Naive B cell (primary cell): ENCODE measurements around the gene SULT1A3. TPM values are rescaled to one million over a fixed set of nuclear protein-coding genes. Genes with fewer than 3 reads are reported as not detected.
"Not testable (repeated sequence)": the region's sequence is repeated elsewhere in the genome, so short reads cannot be mapped to it uniquely, and the experiment has no call there.

Experiments used
- ATAC-seq, 2 donors: fragments of 150-1000 bp; cut with Tn5 transposase; 2 replicates each; pipeline ENCODE4 v1.10.0; 2021; ENCODE audit warnings: low read depth in 2 of 2, mild to moderate bottlenecking in 2 of 2, moderate library complexity in 2 of 2
- DNase-seq: peaks from one replicate; pipeline ENCODE4 v3.0.0; 2022
- H3K27ac Mint-ChIP-seq, 6 donors: one replicate each; pipeline ENCODE4 v1.8.0; 2020 to 2022; ENCODE audit warnings: mild to moderate bottlenecking in 6 of 6, mixed read lengths in 6 of 6, moderate library complexity in 5 of 6, inconsistent platforms in 2 of 6
- H3K27me3 Mint-ChIP-seq, 3 donors: one replicate each; pipeline ENCODE4 v1.8.0; 2021 to 2022; ENCODE audit warnings: mixed read lengths in 3 of 3, mild to moderate bottlenecking in 1 of 3
- H3K36me3 Mint-ChIP-seq, 2 donors: one replicate each; pipeline ENCODE4 v1.8.0; 2020 to 2022; ENCODE audit warnings: mixed read lengths in 2 of 2, inconsistent platforms in 1 of 2, mild to moderate bottlenecking in 1 of 2
- H3K4me1 Mint-ChIP-seq, 3 donors: one replicate each; pipeline ENCODE4 v1.8.0; 2020 to 2022; ENCODE audit warnings: mixed read lengths in 3 of 3, inconsistent platforms in 1 of 3, mild to moderate bottlenecking in 1 of 3, moderate library complexity in 1 of 3
- H3K4me3 Mint-ChIP-seq, 8 donors: one replicate each; pipeline ENCODE4 v1.8.0; 2020 to 2022; ENCODE audit warnings: mild to moderate bottlenecking in 8 of 8, mixed read lengths in 8 of 8, moderate library complexity in 8 of 8, inconsistent platforms in 2 of 8
- H3K9me3 Mint-ChIP-seq, 7 donors: one replicate each; pipeline ENCODE4 v1.8.0; 2020 to 2022; ENCODE audit warnings: mixed read lengths in 7 of 7, mild to moderate bottlenecking in 5 of 7, inconsistent platforms in 2 of 7, moderate library complexity in 1 of 7
- polyA plus RNA-seq, 6 donors: library from polyadenylated mRNA; unstranded; fragments of 300-500 nt; fragmentation: Illumina TruSeq; gene quantifications; one replicate each; pipeline ENCODE4 v1.2.3, GENCODE V29; 2021; ENCODE audit warnings: low read depth in 6 of 6

The SULT1A3 gene
- polyA plus RNA-seq, 6 donors from 2014 or later, result 0.69 to 6.5 (median 2.5) TPM; not detected in 2

DNA sequence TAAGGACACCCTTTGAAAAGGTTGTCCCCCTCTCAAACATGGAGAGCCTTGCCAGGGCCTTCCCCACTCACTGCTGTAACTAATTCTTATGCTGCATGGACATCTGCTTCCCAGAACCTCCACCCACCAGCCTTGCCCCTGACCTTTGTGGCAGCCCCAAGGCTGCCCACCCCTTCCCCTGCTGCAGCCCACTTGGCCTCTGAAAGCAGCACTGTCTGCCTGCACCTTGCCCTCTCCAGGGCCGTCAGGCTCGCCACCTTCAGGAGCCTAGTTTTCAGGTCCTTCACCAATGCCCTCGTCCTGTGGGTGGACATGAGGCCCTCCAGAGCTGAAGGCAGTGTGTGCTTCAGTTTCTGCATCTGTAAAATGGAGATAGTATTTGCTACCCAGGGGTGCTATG is 18.3 kb upstream of the SULT1A3 start:
- Mint-ChIP-seq H3K27me3 (no peaks in the 10 kb centered on the region), H3K9me3 (no peaks in the 10 kb centered on the region), H3K27ac (peak overlapping the region in 2 of 6 donors; percentile 26 to 78), H3K4me1 (peaks cover 15 to 26% (median 19%) of the 10 kb centered on the region in 3 donors), H3K4me3 (peak overlapping the region in 2 of 8 donors; percentile 68 to 70), H3K36me3 (peaks cover 0 to 11% of the 10 kb centered on the region in 2 donors)
- no peak for DNase-seq
- ATAC-seq, result no peak

DNA sequence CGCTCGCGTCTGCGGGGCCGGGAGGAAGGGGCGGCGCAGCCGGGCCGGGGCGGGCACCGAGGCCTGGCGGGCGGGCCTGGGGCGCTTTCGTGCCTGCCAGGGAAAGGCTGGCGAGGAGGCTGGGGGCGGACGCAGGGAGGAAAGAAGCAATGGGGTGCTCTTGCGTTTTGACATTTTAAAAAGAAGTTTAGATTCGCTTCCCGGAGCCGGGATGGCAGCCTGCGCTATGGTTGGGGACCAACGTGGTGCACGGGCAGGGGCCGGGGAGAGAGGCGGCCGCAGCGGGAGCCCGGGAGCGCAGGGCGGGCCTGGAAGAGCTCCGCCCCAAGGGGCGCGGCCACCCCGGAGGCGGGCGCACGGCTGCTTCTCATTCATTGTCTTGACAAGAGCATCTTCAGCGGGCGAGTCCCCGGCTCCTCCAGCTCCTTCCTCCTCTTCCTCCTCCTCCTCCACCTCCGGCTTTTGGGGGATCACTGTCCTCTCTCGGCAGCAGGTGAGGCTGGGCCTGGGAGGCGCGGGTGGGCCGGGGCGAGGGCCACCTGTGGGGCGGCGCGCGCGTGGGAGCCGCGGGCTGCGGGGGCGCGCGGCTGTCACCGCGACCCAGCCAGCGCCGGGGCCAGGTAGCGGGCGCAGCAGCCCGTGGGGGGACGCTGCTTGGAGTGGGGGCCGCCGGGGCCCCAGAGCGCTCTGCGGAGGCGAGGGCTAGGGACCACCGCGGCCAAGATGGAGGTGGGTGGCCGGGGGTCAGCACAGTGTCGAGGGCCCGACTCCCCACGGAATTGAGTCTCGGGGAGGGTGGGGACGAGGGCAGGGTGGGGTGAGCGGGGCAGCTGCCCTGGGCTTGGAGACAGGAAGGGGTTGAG is 15.6 kb upstream of the SULT1A3 start, which contains the start of gene CORO1A:
Gene CORO1A (plus strand): TSS at position 370 of the 863 bp plus-strand sequence. CDS start 1,608 bp downstream, outside the sequence.
- peak within 1 kb of the TSS; percentile 88 to 100 (median 99) for H3K4me3 Mint-ChIP-seq

DNA sequence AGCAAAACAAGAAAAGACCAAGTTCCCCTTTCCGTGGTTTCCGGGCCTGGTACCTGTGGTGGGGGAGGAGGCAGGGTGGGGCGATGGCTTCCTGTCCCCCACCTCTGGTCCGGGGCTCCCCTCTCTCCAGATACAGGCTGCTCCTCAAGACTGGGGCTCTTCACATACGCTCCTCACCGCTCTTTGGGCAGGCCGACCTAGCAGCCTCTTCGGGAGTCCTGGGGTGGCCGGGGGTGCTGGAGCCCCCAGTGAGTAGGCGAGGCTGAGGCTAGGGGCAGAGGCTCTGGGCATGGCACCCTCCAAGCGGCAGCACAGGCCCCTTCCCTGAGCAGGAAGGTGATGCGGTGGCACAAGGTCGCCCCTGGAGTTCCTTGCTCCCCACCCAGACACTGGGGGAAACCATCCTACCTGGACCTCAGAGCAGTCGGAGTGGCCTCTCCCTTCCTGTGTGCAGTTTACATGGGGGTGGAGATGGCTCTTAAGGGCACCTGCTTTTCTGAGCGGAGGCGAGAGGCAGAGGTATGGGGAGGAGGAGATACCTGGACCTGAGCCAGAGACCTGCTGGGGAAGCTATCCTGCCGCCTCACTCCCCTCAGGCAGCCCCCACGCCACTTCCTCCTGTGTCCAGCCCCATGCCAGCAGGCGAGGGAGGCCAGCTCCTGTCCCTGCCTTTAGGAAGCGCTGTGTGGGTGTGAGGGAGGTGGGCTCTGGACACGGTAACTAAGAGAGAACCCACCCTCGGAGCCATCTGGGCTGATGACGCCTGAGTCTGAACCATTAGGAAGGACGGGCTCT is 14.8 kb upstream of the SULT1A3 start:
- peaks cover 31 to 44% (median 35%) of the 10 kb centered on the region in 3 donors for H3K4me1 Mint-ChIP-seq
- H3K27ac Mint-ChIP-seq, result peak overlapping the region; percentile 90 to 99 (median 94)
- no peaks in the 10 kb centered on the region for H3K27me3 Mint-ChIP-seq
- peaks cover 0 to 18% of the 10 kb centered on the region in 2 donors for H3K36me3 Mint-ChIP-seq
- DNase-seq (peak; percentile 93), ATAC-seq (peak; percentile 76 to 77)
- peak overlapping the region; percentile 88 to 100 (median 99) for H3K4me3 Mint-ChIP-seq
- H3K9me3 Mint-ChIP-seq, result no peaks in the 10 kb centered on the region

More for the DNA sequence above, 15.6 kb upstream of the SULT1A3 start, which contains the start of gene CORO1A:
- peak within 1 kb of the TSS; percentile 86 to 98 (median 94) for H3K27ac Mint-ChIP-seq
- ATAC-seq, result peak; percentile 61 to 62
- peaks cover 31 to 44% (median 35%) of the 10 kb centered on the region in 3 donors for H3K4me1 Mint-ChIP-seq
- peaks cover 0 to 18% of the 10 kb centered on the region in 2 donors for H3K36me3 Mint-ChIP-seq
- no peaks in the 10 kb centered on the region for H3K9me3 Mint-ChIP-seq
- DNase-seq, result peak; percentile 83
- no peaks in the 10 kb centered on the region for H3K27me3 Mint-ChIP-seq

DNA sequence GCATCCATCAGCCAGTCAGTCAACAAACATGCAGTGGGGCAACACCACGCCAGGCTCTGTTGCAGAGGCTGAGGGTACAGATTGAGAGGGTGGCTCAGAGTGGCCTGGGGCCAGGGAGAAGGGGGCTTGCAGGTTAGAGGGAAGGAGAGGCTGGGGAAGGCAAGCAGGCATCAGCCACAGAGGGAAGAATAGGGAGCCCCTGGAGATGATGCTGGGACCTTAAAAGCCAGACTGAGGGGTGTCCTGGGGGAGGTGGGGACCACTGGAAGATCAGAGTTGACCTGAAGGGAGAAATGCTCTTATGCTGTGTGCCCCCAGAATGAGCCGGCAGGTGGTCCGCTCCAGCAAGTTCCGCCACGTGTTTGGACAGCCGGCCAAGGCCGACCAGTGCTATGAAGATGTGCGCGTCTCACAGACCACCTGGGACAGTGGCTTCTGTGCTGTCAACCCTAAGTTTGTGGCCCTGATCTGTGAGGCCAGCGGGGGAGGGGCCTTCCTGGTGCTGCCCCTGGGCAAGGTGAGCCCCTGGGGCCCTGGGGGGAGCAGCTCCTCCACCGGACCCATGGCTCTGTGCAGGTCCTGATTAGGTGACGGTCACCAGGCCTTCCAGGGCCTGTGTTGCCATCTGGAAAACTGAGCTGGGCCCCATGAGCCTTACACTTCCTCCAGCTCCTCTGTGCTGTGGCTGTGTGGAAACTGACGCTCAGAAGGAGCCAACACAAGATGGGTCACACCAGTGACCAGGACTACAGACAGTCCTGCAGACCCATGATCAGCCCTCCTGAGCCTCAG is 14.0 kb upstream of the SULT1A3 start:
- Mint-ChIP-seq H3K9me3 (no peaks in the 10 kb centered on the region), H3K36me3 (peaks cover 0 to 18% of the 10 kb centered on the region in 2 donors), H3K27ac (peak overlapping the region; percentile 90 to 99 (median 94)), H3K27me3 (no peaks in the 10 kb centered on the region), H3K4me1 (peaks cover 31 to 44% (median 35%) of the 10 kb centered on the region in 3 donors), H3K4me3 (peak overlapping the region; percentile 88 to 100 (median 99))
- ATAC-seq (no peak), DNase-seq (no peak)

- no peaks in the 10 kb centered on the region for H3K9me3 Mint-ChIP-seq
- peaks cover 29 to 44% (median 34%) of the 10 kb centered on the region in 3 donors for H3K4me1 Mint-ChIP-seq
- H3K27ac Mint-ChIP-seq, result peak overlapping the region; percentile 82 to 99 (median 94)
Observed at GRCh38 chr16:30185683-30186421, 13.2 kb upstream of the SULT1A3 start.

GRCh38 chr16:30186444-30186781 is 12.6 kb upstream of the SULT1A3 start:
- H3K4me3 Mint-ChIP-seq, result peak overlapping the region; percentile 88 to 100 (median 99)
- H3K4me1 Mint-ChIP-seq, result peaks cover 28 to 44% (median 32%) of the 10 kb centered on the region in 3 donors
- peaks cover 0 to 18% of the 10 kb centered on the region in 2 donors for H3K36me3 Mint-ChIP-seq
- no peaks in the 10 kb centered on the region for H3K27me3 Mint-ChIP-seq
- H3K27ac Mint-ChIP-seq, result peak overlapping the region in 3 of 6 donors; percentile 84 to 95 (median 92)
- ATAC-seq (no peak), DNase-seq (no peak)
- H3K9me3 Mint-ChIP-seq, result no peaks in the 10 kb centered on the region

More at GRCh38 chr16:30185683-30186421, 13.2 kb upstream of the SULT1A3 start:
- Mint-ChIP-seq H3K27me3 (no peaks in the 10 kb centered on the region), H3K36me3 (peaks cover 0 to 18% of the 10 kb centered on the region in 2 donors), H3K4me3 (peak overlapping the region; percentile 88 to 100 (median 99))
- DNase-seq, result peak; percentile 82
- peak; percentile 43 to 53 for ATAC-seq

- ATAC-seq, result no peak
- peak; percentile 62 for DNase-seq
- Mint-ChIP-seq H3K36me3 (peaks cover 0 to 18% of the 10 kb centered on the region in 2 donors), H3K4me3 (peak overlapping the region; percentile 80 to 100 (median 98)), H3K27me3 (no peaks in the 10 kb centered on the region), H3K27ac (peak overlapping the region; percentile 66 to 95 (median 90)), H3K9me3 (no peaks in the 10 kb centered on the region), H3K4me1 (peaks cover 27 to 42% (median 30%) of the 10 kb centered on the region in 3 donors)
Observed at GRCh38 chr16:30186782-30187555, 12.1 kb upstream of the SULT1A3 start.

DNA sequence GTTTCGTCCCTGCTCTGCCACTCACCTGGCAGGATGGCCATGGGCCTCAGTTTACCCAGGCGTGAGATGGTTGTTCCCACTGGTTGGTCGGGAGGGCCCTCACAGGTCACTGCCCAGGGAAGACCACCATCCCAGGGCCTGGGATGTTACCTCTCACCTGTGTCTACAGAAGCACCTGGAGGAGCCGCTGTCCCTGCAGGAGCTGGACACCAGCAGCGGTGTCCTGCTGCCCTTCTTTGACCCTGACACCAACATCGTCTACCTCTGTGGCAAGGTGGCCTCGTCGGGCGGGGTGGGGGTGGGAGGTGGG is 11.5 kb upstream of the SULT1A3 start:
- peak overlapping the region; percentile 80 to 100 (median 98) for H3K4me3 Mint-ChIP-seq
- no peaks in the 10 kb centered on the region for H3K9me3 Mint-ChIP-seq
- H3K4me1 Mint-ChIP-seq, result peaks cover 24 to 37% (median 25%) of the 10 kb centered on the region in 3 donors
- H3K27ac Mint-ChIP-seq, result peak overlapping the region in 5 of 6 donors; percentile 31 to 95 (median 88)
- H3K27me3 Mint-ChIP-seq, result no peaks in the 10 kb centered on the region
- H3K36me3 Mint-ChIP-seq, result peaks cover 0 to 18% of the 10 kb centered on the region in 2 donors
- no peak for ATAC-seq
- no peak for DNase-seq

DNA sequence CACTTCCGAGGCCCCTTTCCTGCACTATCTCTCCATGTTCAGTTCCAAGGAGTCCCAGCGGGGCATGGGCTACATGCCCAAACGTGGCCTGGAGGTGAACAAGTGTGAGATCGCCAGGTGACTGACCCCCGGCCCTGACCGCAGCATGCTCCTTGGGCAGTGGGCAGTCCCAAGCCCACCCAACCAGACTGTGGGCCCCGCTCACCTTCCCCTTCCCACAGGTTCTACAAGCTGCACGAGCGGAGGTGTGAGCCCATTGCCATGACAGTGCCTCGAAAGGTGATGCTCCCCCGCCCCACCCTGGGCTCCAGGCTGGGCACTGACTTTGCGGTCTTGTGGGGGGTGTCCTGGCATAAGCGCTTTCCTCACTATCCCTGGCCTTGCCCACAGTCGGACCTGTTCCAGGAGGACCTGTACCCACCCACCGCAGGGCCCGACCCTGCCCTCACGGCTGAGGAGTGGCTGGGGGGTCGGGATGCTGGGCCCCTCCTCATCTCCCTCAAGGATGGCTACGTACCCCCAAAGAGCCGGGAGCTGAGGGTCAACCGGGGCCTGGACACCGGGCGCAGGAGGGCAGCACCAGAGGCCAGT is 11.0 kb upstream of the SULT1A3 start:
- no peak for DNase-seq
- H3K27ac Mint-ChIP-seq, result peak overlapping the region in 2 of 6 donors; percentile 80 to 92
- peaks cover 24 to 33% (median 24%) of the 10 kb centered on the region in 3 donors for H3K4me1 Mint-ChIP-seq
- ATAC-seq, result no peak
- peaks cover 0 to 18% of the 10 kb centered on the region in 2 donors for H3K36me3 Mint-ChIP-seq
- H3K4me3 Mint-ChIP-seq, result peak overlapping the region in 4 of 8 donors; percentile 56 to 99 (median 58)
- H3K9me3 Mint-ChIP-seq, result no peaks in the 10 kb centered on the region
- H3K27me3 Mint-ChIP-seq, result no peaks in the 10 kb centered on the region

- H3K27me3 Mint-ChIP-seq, H3K4me3 Mint-ChIP-seq, H3K36me3 Mint-ChIP-seq, H3K9me3 Mint-ChIP-seq, H3K27ac Mint-ChIP-seq, DNase-seq, ATAC-seq: not testable (repeated sequence)
- H3K4me1 Mint-ChIP-seq, result peaks cover 12 to 14% (median 14%) of the 10 kb centered on the region in 3 donors
Observed at GRCh38 chr16:30191158-30191557, 7.9 kb upstream of the SULT1A3 start.

DNA sequence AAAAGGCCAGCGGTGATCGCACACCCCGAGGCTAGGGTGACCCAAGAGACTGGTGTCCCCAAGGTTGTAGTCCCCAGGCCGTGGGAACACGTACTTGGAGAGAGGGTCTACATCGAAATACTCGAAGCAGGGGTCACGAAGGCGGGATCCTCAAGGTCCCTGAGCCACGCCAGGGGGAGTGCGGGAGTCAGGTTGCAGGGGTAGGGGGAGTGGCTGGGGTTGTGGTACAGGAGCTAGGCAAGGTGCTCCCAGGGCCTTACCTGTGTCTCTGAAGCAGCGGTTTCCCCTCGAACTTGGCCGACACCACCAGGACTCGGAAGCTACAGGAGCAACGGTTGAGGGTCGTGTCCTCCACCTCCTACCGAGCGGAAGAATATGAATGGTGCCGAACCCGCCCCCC is 6.0 kb upstream of the SULT1A3 start:
- H3K36me3 Mint-ChIP-seq, H3K4me1 Mint-ChIP-seq, H3K9me3 Mint-ChIP-seq, H3K4me3 Mint-ChIP-seq, H3K27me3 Mint-ChIP-seq, H3K27ac Mint-ChIP-seq, DNase-seq: not testable (repeated sequence)
- ATAC-seq, result peak; percentile 19 to 22
